NCI-H82 treated with DMSO at 0.1 percent for 48 hours (cell line): ENCODE measurements around the gene BCL2.
"Not testable (repeated sequence)": the region's sequence is repeated elsewhere in the genome, so short reads cannot be mapped to it uniquely, and the experiment has no call there.

Source experiments
- DNase-seq: peaks from one replicate; lab custom pipeline; 2025; ENCODE audit not compliant: unreplicated experiment; lab: John Stamatoyannopoulos, UW

BCL2 gene

DNA sequence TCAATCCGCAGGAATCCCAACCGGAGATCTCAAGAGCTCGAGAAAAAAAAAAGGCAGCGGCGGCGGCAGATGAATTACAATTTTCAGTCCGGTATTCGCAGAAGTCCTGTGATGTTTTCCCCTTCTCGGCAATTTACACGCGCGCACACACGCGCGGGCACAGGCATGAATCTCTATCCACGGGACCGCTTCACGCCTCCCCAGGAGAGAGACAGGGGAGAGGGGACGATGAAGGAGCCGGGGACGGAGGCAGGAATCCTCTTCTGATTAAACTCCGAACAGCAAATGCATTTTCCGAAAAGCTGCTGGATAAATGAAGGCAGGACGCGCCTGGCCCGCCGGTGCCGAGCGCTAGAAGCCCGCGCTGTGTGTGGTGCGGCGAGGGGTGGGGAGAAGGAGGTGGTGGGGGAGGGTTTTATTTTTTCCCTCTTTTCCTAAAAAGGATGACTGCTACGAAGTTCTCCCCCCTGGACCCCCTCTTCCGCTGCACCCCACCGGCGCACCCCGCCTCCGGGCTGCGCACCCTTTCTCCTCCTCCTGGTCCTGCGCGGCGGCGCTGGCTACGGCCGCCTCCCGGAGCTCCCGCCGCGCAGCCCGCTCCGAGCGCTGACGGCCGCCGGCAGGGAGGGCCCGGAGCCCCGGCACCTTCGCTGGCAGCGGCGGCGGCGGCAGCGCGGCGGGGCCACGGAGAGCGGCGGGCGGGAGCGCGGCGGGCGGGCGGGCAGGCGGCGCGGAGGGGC, at the start of gene BCL2:
Gene BCL2, minus strand, starts transcription at position 387 of the 740 bp plus-strand sequence.
- DNase-seq = no peak

DNA sequence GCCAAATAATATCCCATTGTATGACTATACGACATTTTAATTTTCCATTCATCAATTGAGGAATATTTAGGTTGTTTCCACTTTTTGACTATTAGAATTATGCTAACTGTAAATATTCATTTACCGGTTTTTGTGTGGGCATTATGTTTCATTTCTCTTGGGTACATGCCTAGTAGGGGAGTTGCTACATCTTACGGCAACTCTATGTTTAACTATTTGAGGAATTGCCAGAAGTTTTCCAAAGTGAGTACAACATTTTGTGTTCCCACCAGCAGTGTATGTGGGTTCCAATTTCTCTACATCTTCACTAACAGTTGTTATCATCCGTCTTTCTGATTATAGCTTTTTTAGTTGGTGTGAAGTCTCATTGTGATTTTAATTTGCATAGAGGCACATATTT, 49.0 kb upstream of the BCL2 start:
- DNase-seq = no peak

GRCh38 chr18:63367053-63367953, 47.7 kb upstream of the BCL2 start, which contains the start of gene KDSR:
TSS of gene KDSR (minus strand) at chr18:63367206. CDS start at chr18:63367118, 88 bp downstream.
- peak; percentile 85 for DNase-seq

GRCh38 chr18:63366213-63367052, 46.9 kb upstream of the BCL2 start:
- DNase-seq = no peak

- DNase-seq = no peak
Observed at GRCh38 chr18:63365876-63366212, 46.3 kb upstream of the BCL2 start.

GRCh38 chr18:63363951-63364350, 44.4 kb upstream of the BCL2 start:
- DNase-seq = no peak

DNA sequence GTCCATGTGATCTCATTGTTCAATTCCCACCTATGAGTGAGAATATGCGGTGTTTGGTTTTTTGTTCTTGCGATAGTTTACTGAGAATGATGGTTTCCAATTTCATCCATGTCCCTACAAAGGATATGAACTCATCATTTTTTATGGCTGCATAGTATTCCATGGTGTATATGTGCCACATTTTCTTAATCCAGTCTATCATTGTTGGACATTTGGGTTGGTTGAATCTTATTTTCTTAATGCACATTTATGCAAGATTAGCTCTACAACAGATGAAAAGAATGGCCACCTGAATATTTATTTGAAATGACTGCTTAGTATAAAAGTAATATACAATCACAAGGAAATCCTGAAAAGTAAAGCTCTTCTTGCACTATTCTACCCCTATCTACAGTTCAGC, 43.9 kb upstream of the BCL2 start:
- DNase-seq = not testable (repeated sequence)

DNA sequence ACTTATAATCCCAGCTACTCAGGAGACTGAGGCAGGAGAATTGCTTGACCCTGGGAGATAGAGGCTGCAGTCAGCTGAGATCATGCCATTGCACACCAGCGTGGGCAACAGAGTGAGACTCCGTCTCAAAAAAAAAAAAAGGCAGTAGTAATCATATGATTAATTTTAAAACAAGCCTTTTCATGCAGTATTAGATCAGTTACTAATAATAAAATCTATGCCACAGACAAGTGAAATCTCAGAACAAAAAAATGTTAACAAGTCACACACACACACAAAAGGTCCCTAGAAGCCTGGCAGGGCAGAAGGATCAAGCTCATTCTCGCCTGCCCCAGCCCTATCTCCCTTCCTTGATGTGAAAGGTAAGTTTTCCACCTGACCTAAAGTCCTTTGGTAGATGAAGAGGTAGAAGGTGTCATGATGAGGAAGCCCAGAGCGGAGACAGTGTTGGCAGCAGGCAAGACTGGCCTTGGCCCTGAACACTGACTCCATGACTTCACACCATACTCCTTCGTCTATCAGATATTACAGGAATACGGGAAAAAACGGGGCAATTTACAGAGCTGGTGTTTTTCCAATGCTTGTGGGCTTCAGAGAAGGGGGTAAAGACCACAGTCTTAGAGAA, 36.8 kb upstream of the BCL2 start:
- DNase-seq = no peak

GRCh38 chr18:63350230-63350629, 30.7 kb upstream of the BCL2 start:
- no peak for DNase-seq

DNA sequence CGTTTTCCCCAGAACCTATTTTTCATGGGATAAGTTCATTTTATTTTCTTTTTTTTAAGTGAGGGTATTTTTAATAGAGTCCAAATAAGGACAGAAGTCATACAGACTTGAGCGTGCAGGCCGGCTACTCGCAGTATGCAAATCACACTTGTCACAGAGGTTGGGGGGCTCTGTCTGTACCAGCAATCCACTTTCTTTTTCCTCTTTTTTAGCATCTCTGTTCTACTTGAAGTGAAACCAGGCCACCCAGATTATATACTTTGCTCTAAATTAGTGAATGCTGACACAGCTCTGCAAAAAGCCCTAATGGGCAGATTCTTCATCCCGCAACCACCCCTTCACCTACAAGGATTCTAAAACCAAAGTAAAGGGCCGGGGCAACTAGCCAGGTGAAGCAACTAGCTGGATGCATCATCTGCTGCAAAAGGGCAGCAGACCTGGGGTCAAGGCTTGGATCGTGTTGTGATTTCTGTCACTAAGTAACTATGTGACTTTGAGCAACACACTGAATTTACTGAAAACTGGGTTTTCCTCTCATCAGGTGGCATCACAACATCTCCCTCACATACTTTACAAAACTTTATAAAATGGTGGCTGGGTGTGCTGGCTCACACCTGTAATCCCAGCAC, 29.1 kb upstream of the BCL2 start:
- no peak for DNase-seq

- DNase-seq = no peak
Observed at GRCh38 chr18:63346480-63347183, 27.1 kb upstream of the BCL2 start.

DNA sequence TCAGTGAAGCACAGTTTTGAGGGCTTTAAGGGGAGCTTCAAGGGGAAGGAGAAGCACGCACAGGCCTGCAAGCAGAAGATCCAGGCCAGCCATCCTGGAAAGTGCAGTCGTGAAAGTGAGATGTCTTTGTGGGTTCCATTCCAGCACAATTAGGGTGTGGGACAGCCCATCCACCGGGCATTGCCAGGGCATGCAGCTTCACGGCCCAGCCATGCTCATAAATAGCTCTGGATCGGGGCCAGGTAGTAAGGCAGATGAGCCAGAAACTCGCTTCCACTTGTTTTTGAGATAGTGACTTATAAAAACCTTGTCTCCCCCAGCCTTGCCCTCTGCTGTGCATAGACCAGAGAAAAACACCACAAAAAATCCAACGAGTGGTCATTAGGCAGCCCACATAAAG, 26.5 kb upstream of the BCL2 start:
- no peak for DNase-seq

DNA sequence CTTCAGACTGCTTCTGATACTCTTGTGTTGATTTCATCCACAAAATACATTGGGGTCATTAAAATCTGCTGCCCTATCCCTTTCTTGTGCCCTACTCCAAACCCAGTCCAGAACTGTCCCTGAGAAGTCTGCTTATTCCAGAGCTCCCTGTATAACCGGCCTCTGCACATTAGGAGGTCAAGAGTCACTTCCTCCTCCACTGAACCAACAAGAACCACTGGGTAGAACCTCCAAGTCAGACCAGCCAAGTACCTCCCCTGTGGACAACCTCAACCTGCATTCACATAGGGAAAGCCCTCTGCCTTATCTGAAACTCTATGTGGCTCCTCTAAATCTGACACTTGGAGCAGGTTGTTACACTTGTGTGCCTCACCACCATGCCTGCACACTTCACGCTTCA, 25.3 kb upstream of the BCL2 start:
- no peak for DNase-seq

GRCh38 chr18:63344263-63344662, 24.7 kb upstream of the BCL2 start:
- DNase-seq = no peak

DNA sequence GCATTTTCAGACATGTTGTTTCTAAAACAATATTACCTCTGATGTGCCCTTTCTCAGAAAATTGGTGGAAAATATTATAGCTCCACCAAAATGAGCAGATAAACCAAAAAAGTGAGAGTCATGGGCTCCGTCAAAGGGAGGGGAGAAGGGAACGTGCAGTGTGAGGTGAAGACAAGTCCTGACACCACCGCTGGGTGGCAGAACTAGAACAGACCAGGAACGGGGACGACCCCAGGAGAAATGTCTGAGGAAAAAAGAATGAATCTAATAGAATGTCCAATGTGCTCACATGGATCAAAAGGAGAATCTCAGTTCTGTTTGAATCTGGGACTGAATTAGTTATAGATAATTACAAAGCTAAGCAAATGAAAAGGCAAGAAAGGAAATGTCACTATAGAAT, 22.6 kb upstream of the BCL2 start:
- no peak for DNase-seq

DNA sequence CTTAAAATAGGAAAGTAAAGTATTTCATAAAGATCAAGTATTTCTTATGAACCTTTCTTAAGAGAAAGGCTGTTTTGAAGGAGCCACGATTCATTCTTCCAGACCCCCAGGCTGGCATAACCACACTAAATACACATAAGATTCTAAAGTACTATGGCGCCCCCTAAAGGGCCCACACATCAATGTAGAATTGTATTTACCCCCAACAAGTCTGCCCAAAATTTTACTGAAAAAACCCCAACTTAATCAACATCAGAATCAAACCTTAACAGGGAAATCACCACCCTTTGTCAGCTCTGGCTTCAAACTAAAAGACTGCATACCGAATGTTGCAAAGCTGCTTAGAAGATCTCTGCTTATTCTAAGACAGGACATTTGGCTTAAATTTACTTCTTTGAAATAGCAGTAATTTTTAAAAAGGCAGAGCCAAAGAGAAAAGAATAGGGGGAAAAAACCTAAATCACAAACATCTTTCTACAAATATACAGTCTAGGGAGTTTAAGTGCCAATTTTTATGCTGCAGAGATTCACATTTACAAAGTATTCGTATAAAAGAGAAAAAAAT, 20.4 kb upstream of the BCL2 start:
- no peak for DNase-seq

GRCh38 chr18:63336366-63337099, 17.0 kb upstream of the BCL2 start:
- DNase-seq = no peak

GRCh38 chr18:63331105-63331504, 11.5 kb upstream of the BCL2 start:
- DNase-seq = no peak
